NCI-H446 (cell line): ENCODE results near the gene GPLD1.
"Not testable (repeated sequence)": the region's sequence is repeated elsewhere in the genome, so short reads cannot be mapped to it uniquely, and the experiment has no call there.

ENCODE experiments used
- DNase-seq, 2 experiments: peaks; one replicate each; lab custom pipeline; 2025; lab: John Stamatoyannopoulos, UW

The GPLD1 gene

GRCh38 chr6:24410622-24411021 is 78.8 kb downstream of the GPLD1 start:
- no peak for DNase-seq

- no peak for DNase-seq
These were observed 80.5 kb downstream of the GPLD1 start for GRCh38 chr6:24408719-24409410.

GRCh38 chr6:24405262-24405661 is 84.1 kb downstream of the GPLD1 start:
- DNase-seq, result no peak

- no peak for DNase-seq
These were observed 85.9 kb downstream of the GPLD1 start for GRCh38 chr6:24403501-24403824.

- DNase-seq, result peak; percentile 8 to 67
These were observed 86.5 kb downstream of the GPLD1 start, which contains the start of gene MRS2 for GRCh38 chr6:24402697-24403500. TSS of gene MRS2 (plus strand) at chr6:24402936. CDS start at chr6:24403047, 111 bp downstream.

- no peak for DNase-seq
These were observed 87.9 kb downstream of the GPLD1 start for GRCh38 chr6:24401458-24401857.

GRCh38 chr6:24400045-24401039 is 89.0 kb downstream of the GPLD1 start:
- DNase-seq, result not testable (repeated sequence)

GRCh38 chr6:24397631-24398030 is 91.7 kb downstream of the GPLD1 start:
- no peak for DNase-seq

GRCh38 chr6:24396824-24397223 is 92.6 kb downstream of the GPLD1 start:
- DNase-seq, result no peak

- DNase-seq, result no peak
These were observed 94.5 kb downstream of the GPLD1 start for GRCh38 chr6:24394780-24395437.

- no peak for DNase-seq
These were observed 95.2 kb downstream of the GPLD1 start for GRCh38 chr6:24394061-24394779.

- DNase-seq, result no peak
These were observed 97.5 kb downstream of the GPLD1 start for GRCh38 chr6:24391756-24392405.

- DNase-seq, result no peak
These were observed 98.2 kb downstream of the GPLD1 start for GRCh38 chr6:24391208-24391607.

- DNase-seq, result no peak
These were observed 101.6 kb downstream of the GPLD1 start for GRCh38 chr6:24387818-24388217.

- no peak for DNase-seq
These were observed 103.7 kb downstream of the GPLD1 start for GRCh38 chr6:24385536-24386269.

- not testable (repeated sequence) for DNase-seq
These were observed 104.8 kb downstream of the GPLD1 start for GRCh38 chr6:24384369-24385130.

GRCh38 chr6:24382891-24383494 is 106.4 kb downstream of the GPLD1 start:
- DNase-seq, result not testable (repeated sequence)

- no peak for DNase-seq
These were observed 107.2 kb downstream of the GPLD1 start for GRCh38 chr6:24382220-24382540.
